ENCODE measurements around the gene NDUFA13.

DNA sequence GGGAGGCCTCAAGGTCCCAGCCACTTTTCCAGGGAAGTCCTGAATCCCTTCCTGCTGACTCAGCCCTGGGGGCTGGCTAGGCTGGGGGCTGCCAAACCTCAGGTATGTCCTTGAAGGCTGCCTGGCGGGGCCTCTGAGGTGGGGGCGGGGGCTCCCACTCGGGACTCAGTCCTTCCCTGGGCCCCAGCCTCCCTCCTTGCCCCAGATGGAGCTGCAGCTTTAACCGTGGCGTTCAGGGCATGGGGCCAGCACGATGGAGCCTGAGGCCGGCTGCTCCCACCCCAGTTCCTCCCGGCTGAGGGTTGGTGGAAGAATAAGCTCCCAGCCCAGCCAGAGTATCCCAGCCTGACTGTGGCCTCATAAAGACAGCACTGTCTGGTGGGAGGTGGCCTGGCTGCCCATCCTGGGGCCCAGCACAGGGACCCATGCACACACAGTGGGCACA, 34.5 kb downstream of the NDUFA13 start:
- TF ChIP-seq RCOR1 (IDR thresholded peaks at IDR 0.05; ENCODE audit: low read length) (no peak), EP300 (IDR thresholded peaks at IDR 0.05; ENCODE audit: borderline replicate concordance in 1 of 2, low read depth in 1 of 2, low read length in 1 of 2) (no peak), FOXM1 (IDR thresholded peaks at IDR 0.05; ENCODE audit: low read depth) (no peak), NRF1 (IDR thresholded peaks at IDR 0.05; ENCODE audit: low read depth, low read length) (no peak), SIN3A (IDR thresholded peaks at IDR 0.05; ENCODE audit: borderline replicate concordance, low read depth, low read length) (no peak), TAF1 (IDR thresholded peaks at IDR 0.05; ENCODE audit: borderline replicate concordance, low read depth, low read length) (no peak)
- TF ChIP-seq, protein P1, sequence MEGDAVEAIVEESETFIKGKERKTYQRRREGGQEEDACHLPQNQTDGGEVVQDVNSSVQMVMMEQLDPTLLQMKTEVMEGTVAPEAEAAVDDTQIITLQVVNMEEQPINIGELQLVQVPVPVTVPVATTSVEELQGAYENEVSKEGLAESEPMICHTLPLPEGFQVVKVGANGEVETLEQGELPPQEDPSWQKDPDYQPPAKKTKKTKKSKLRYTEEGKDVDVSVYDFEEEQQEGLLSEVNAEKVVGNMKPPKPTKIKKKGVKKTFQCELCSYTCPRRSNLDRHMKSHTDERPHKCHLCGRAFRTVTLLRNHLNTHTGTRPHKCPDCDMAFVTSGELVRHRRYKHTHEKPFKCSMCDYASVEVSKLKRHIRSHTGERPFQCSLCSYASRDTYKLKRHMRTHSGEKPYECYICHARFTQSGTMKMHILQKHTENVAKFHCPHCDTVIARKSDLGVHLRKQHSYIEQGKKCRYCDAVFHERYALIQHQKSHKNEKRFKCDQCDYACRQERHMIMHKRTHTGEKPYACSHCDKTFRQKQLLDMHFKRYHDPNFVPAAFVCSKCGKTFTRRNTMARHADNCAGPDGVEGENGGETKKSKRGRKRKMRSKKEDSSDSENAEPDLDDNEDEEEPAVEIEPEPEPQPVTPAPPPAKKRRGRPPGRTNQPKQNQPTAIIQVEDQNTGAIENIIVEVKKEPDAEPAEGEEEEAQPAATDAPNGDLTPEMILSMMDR (IDR thresholded peaks at IDR 0.05): no peak

Data from SK-N-SH (cell line).